Measurements from ENCODE around the gene CST1. TPM values are rescaled to one million over a fixed set of nuclear protein-coding genes. Genes with fewer than 3 reads are reported as not detected.
A peak's percentile ranks its signal among the peaks of the same experiment; 100 is the strongest.
"Not testable (repeated sequence)": the region's sequence is repeated elsewhere in the genome, so short reads cannot be mapped to it uniquely, and the experiment has no call there.

The CST1 gene
- total RNA-seq, 1 experiment from 2014 or later = 1.7 TPM

DNA sequence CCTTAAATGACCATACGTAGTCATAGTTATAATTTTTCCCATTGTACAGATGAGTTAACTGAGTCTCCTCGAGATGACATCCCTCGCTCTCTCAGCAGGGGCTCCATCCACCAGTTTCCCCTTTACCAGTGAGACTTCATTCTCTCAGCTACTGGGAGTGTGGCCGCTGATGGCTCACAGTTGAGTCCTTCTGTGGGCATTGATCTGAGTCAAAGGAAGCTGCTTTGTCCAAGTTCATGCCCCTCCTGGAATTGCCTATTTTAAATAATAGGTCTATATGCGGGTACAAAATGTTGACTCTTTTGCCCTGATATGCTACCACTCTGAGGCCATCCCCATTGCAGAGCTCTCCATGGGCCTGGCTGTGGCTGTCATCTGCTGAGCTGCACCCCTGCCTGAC lies 14.8 kb upstream of the CST1 start:
- no peak overlapping the region for H2AK5ac ChIP-seq (ENCODE audit: insufficient read length, low read length)

DNA sequence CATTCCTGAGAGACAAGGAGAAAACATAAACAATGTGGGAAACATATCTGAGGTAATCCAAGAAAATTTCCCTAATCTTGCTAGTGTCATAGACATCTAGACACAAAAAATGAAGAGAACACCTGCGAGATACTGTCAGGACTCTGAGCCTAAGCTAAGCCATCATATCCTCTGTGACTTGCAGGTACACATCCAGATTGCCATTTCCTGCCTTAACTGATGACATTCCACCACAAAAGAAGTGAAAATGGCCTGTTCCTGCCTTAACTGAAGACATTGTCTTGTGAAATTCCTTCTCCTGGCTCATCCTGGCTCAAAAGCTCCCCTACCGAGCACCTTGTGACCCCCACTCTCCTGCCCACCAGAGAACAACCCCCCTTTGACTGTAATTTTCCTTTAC lies 13.9 kb upstream of the CST1 start:
- H3K27ac ChIP-seq (ENCODE audit: insufficient read length, low read depth, low read length); H3K4me2 ChIP-seq (ENCODE audit: insufficient read depth, insufficient read length, low read length); H3K9me3 ChIP-seq (ENCODE audit: control insufficient read depth, low read depth, low read length); H3K36me3 Mint-ChIP-seq (ENCODE audit: insufficient read depth in 1 of 3, low read depth in 3 of 3); H3K79me2 ChIP-seq (ENCODE audit: insufficient read depth, low read length); H2AK5ac ChIP-seq (ENCODE audit: insufficient read length, low read length); H2BK120ac ChIP-seq (ENCODE audit: low read depth, low read length, poor library complexity, severe bottlenecking); H3K14ac ChIP-seq (ENCODE audit: insufficient read depth, low read length); H4K5ac ChIP-seq (ENCODE audit: insufficient read length, low read depth, low read length); H2AFZ ChIP-seq (ENCODE audit: low read length); H3K9me3 Mint-ChIP-seq; H3K9ac ChIP-seq (ENCODE audit: extremely low read depth, insufficient read length, low read length); H3K4ac ChIP-seq (ENCODE audit: low read depth, low read length); H3K23me2 ChIP-seq (ENCODE audit: insufficient read length, low read depth, low read length, poor library complexity, severe bottlenecking); H2BK20ac ChIP-seq (ENCODE audit: low read depth, low read length, poor library complexity, severe bottlenecking); H2BK5ac ChIP-seq (ENCODE audit: insufficient read length, low read length); H3K56ac ChIP-seq (ENCODE audit: insufficient read length, low read depth, low read length); H3K79me1 ChIP-seq (ENCODE audit: insufficient read depth, low read depth, low read length, poor library complexity, severe bottlenecking); H4K20me1 ChIP-seq (ENCODE audit: control insufficient read depth, insufficient read depth, insufficient read length); H2BK15ac ChIP-seq (ENCODE audit: low read depth, low read length); H3T11ph ChIP-seq (ENCODE audit: low read length); DNase-seq; H3K23ac ChIP-seq (ENCODE audit: insufficient read length, low read depth, low read length); H4K8ac ChIP-seq (replicated peaks; ENCODE audit: insufficient read length, low read depth, low read length); H3K4me1 ChIP-seq (ENCODE audit: insufficient read depth, low read length); H2BK12ac ChIP-seq (ENCODE audit: insufficient read length, low read depth, low read length); H4K91ac ChIP-seq (ENCODE audit: insufficient read length, low read depth, low read length); H3K18ac ChIP-seq (ENCODE audit: insufficient read length, low read depth, low read length): not testable (repeated sequence)
- Mint-ChIP-seq H3K27ac (peak overlapping the region in 1 of 3 experiments; percentile 3; a peak in 1 of 7 replicates), H3K4me1 (peaks cover 15 to 28% of the 10 kb centered on the region in 2 experiments), H3K27me3 (ENCODE audit: low read depth) (peaks cover 76% of the 10 kb centered on the region), H3K4me3 (peak overlapping the region in 1 of 2 experiments; percentile 14; a peak in 3 of 5 replicates)
- no CpG with 5 or more reads among the region's 2 CpGs for WGBS (ENCODE audit: extremely low coverage, insufficient read length, low lambda C conversion rate)
- peaks cover 11% of the 10 kb centered on the region for H3K27me3 ChIP-seq (ENCODE audit: insufficient read depth, low read length)

More for the DNA sequence above, 14.8 kb upstream of the CST1 start:
- Mint-ChIP-seq H3K4me1 (peaks cover 15 to 28% of the 10 kb centered on the region in 2 experiments), H3K27me3 (ENCODE audit: low read depth) (peaks cover 75% of the 10 kb centered on the region), H3K9me3 (no peaks in the 10 kb centered on the region; a peak in 1 of 5 replicates), H3K36me3 (ENCODE audit: insufficient read depth in 1 of 3, low read depth in 3 of 3) (no peaks in the 10 kb centered on the region; a peak in 1 of 7 replicates), H3K27ac (no peak overlapping the region), H3K4me3 (no peak overlapping the region)
- peaks cover 3% of the 10 kb centered on the region for H3K27me3 ChIP-seq (ENCODE audit: insufficient read depth, low read length)
- TF ChIP-seq, protein P1, sequence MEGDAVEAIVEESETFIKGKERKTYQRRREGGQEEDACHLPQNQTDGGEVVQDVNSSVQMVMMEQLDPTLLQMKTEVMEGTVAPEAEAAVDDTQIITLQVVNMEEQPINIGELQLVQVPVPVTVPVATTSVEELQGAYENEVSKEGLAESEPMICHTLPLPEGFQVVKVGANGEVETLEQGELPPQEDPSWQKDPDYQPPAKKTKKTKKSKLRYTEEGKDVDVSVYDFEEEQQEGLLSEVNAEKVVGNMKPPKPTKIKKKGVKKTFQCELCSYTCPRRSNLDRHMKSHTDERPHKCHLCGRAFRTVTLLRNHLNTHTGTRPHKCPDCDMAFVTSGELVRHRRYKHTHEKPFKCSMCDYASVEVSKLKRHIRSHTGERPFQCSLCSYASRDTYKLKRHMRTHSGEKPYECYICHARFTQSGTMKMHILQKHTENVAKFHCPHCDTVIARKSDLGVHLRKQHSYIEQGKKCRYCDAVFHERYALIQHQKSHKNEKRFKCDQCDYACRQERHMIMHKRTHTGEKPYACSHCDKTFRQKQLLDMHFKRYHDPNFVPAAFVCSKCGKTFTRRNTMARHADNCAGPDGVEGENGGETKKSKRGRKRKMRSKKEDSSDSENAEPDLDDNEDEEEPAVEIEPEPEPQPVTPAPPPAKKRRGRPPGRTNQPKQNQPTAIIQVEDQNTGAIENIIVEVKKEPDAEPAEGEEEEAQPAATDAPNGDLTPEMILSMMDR (conservative IDR thresholded peaks at IDR 0.05) = no peak
- no peak overlapping the region for H3K27ac ChIP-seq (ENCODE audit: insufficient read length, low read depth, low read length)
- H4K8ac ChIP-seq (replicated peaks; ENCODE audit: insufficient read length, low read depth, low read length) = no peak overlapping the region
- no peak overlapping the region for H2AFZ ChIP-seq (ENCODE audit: low read length)
- H2BK12ac ChIP-seq (ENCODE audit: insufficient read length, low read depth, low read length) = no peak overlapping the region
- H3K14ac ChIP-seq (ENCODE audit: insufficient read depth, low read length) = no peak overlapping the region
- H3K4me1 ChIP-seq (ENCODE audit: insufficient read depth, low read length) = peaks cover 3% of the 10 kb centered on the region; the same call in 1 of the 2 replicates
- H3K79me2 ChIP-seq (ENCODE audit: insufficient read depth, low read length) = no peaks in the 10 kb centered on the region
- H4K91ac ChIP-seq (ENCODE audit: insufficient read length, low read depth, low read length) = no peak overlapping the region
- H3K9me3 ChIP-seq (ENCODE audit: control insufficient read depth, low read depth, low read length) = no peaks in the 10 kb centered on the region
- H3T11ph ChIP-seq (ENCODE audit: low read length) = no peak overlapping the region
- no peak overlapping the region for H2BK120ac ChIP-seq (ENCODE audit: low read depth, low read length, poor library complexity, severe bottlenecking)
- H3K18ac ChIP-seq (ENCODE audit: insufficient read length, low read depth, low read length) = no peak overlapping the region
- DNase-seq = no peak
- no peak overlapping the region for H2BK20ac ChIP-seq (ENCODE audit: low read depth, low read length, poor library complexity, severe bottlenecking)
- no peaks in the 10 kb centered on the region for H4K20me1 ChIP-seq (ENCODE audit: control insufficient read depth, insufficient read depth, insufficient read length)
- WGBS (ENCODE audit: extremely low coverage, insufficient read length, low lambda C conversion rate) = no CpG with 5 or more reads among the region's 5 CpGs
- H3K23me2 ChIP-seq (ENCODE audit: insufficient read length, low read depth, low read length, poor library complexity, severe bottlenecking) = no peaks in the 10 kb centered on the region
- H3K23ac ChIP-seq (ENCODE audit: insufficient read length, low read depth, low read length) = no peak overlapping the region
- H3K4ac ChIP-seq (ENCODE audit: low read depth, low read length) = no peak overlapping the region
- no peak overlapping the region for H4K5ac ChIP-seq (ENCODE audit: insufficient read length, low read depth, low read length)
- H2BK15ac ChIP-seq (ENCODE audit: low read depth, low read length) = no peak overlapping the region
- no peak overlapping the region for H3K9ac ChIP-seq (ENCODE audit: extremely low read depth, insufficient read length, low read length)
- H3K79me1 ChIP-seq (ENCODE audit: insufficient read depth, low read depth, low read length, poor library complexity, severe bottlenecking) = no peaks in the 10 kb centered on the region
- no peak overlapping the region for H3K56ac ChIP-seq (ENCODE audit: insufficient read length, low read depth, low read length)
- no peak overlapping the region for H2BK5ac ChIP-seq (ENCODE audit: insufficient read length, low read length)
- H3K4me2 ChIP-seq (ENCODE audit: insufficient read depth, insufficient read length, low read length) = no peak overlapping the region
